Panc1 (cell line): ENCODE data around the gene PRKCA.
"Not testable (repeated sequence)": the region's sequence is repeated elsewhere in the genome, so short reads cannot be mapped to it uniquely, and the experiment has no call there.

Source experiments
- CTCF ChIP-seq: fragments of 450-650 bp; IDR thresholded peaks from 2 replicates; pipeline ENCODE4 v1.5.1; 2017; ENCODE audit warnings: mild to moderate bottlenecking
- POLR2AphosphoS5 ChIP-seq: IDR thresholded peaks from 2 replicates; pipeline ENCODE4 v1.6.1; 2012; ENCODE audit warnings: mild to moderate bottlenecking, low read depth, low read length, moderate library complexity

- TF ChIP-seq CTCF, POLR2AphosphoS5: not testable (repeated sequence)
Observed at GRCh38 chr17:66713021-66713532, 410.7 kb downstream of the PRKCA start.
